Esophagus muscularis mucosa (tissue), 4 donors: Measurements from ENCODE around the gene WNT7A. TPM values are rescaled to one million over a fixed set of nuclear protein-coding genes. Genes with fewer than 3 reads are reported as not detected.

Source experiments
- DNase-seq: peaks from one replicate; pipeline ENCODE4 v3.0.0-alpha.2; 2017; ENCODE audit errors: extremely low spot score
- H3K27ac ChIP-seq, 4 donors: fragments of 200-600 bp; sonication (generic); replicated peaks in 1 of 4; 1 replicate in 3 of 4; 2 replicates in 1 of 4; pipeline ENCODE4 v1.5.1; 2016 to 2019; ENCODE audit warnings: mild to moderate bottlenecking in 1 of 4
- H3K27me3 ChIP-seq, 4 donors: fragments of 200-600 bp; sonication (generic); one replicate each; pipeline versions ENCODE4 v1.5.1 to v1.6.0; 2016 to 2019
- H3K36me3 ChIP-seq, 4 donors: fragments of 200-600 bp; sonication (generic); one replicate each; pipeline ENCODE4 v1.5.1; 2016 to 2019
- H3K4me1 ChIP-seq, 4 donors: fragments of 200-600 bp; sonication (generic); one replicate each; pipeline ENCODE4 v1.5.1; 2016 to 2019
- H3K4me3 ChIP-seq, 4 donors: fragments of 200-600 bp; sonication (generic); 1 replicate in 2 of 4; 2 replicates in 2 of 4; pipeline ENCODE4 v1.5.1; 2016 to 2019; ENCODE audit warnings: mild to moderate bottlenecking in 4 of 4, moderate library complexity in 1 of 4
- H3K9me3 ChIP-seq, 4 donors: fragments of 200-600 bp; sonication (generic); 1 replicate in 3 of 4; 2 replicates in 1 of 4; pipeline ENCODE4 v1.5.1; 2016 to 2019
- CTCF ChIP-seq, 3 experiments: fragments of 200-600 bp in 2 of 3; fragments of 450-650 bp in 1 of 3; sonication (generic) in 2 of 3; IDR thresholded peaks; one replicate each; pipeline ENCODE4 v1.5.1; 2017 to 2019; ENCODE audit warnings: antibody characterized with exemption in 3 of 3, mild to moderate bottlenecking in 2 of 3, moderate library complexity in 1 of 3
- EP300 ChIP-seq: sonication (generic); formaldehyde crosslinking; IDR thresholded peaks from one replicate; pipeline ENCODE4 v1.6.1; 2017; ENCODE audit warnings: antibody characterized with exemption
- POLR2A ChIP-seq: fragments of 450-650 bp; IDR thresholded peaks from one replicate; pipeline ENCODE4 v1.6.1; 2017; ENCODE audit warnings: antibody characterized with exemption, moderate library complexity, mild to moderate bottlenecking, low read depth
- POLR2AphosphoS5 ChIP-seq, 2 donors: sonication (generic); formaldehyde crosslinking; IDR thresholded peaks; one replicate each; pipeline ENCODE4 v1.6.1; 2017; ENCODE audit warnings: antibody characterized with exemption in 2 of 2
- WGBS: methylation state at CpG from one replicate; pipeline ENCODE4 v1.1.5; 2018; 5-methylcytosine and 5-hydroxymethylcytosine counted together
- intact Hi-C: fragments of 100-400 bp; cut with DNase I; formaldehyde crosslinking; loops from one replicate; pipeline ENCODE4 v1.15.1; 2023
- total RNA-seq, 4 donors: library from RNA; depleted of rRNA; stranded (reverse); fragments of >200 nt; gene quantifications; one replicate each; pipeline versions ENCODE4 v1.1.0 to v1.2.1, GENCODE V29; 2016

The WNT7A gene
- total RNA-seq, 4 donors from 2014 or later, result not detected

- 86% methylated on average over 8 of the region's 9 CpGs for WGBS
- TF ChIP-seq POLR2A, result no peak
- no peak for TF ChIP-seq CTCF (IDR thresholded peaks at IDR 0.05)
- TF ChIP-seq POLR2AphosphoS5 (IDR thresholded peaks at IDR 0.05), result no peak
- no peak for TF ChIP-seq EP300
- no peak for DNase-seq
- Histone ChIP-seq H3K27ac (no peak overlapping the region), H3K27me3 (peaks cover 0 to 25% (median 0%) of the 10 kb centered on the region in 4 donors), H3K9me3 (no peaks in the 10 kb centered on the region), H3K36me3 (no peaks in the 10 kb centered on the region), H3K4me3 (no peak overlapping the region), H3K4me1 (no peaks in the 10 kb centered on the region)
- intact Hi-C loops, result no loop called here
Measured at GRCh38 chr3:13771496-13771895, 108.4 kb downstream of the WNT7A start.

- Histone ChIP-seq H3K36me3 (no peaks in the 10 kb centered on the region), H3K4me1 (no peaks in the 10 kb centered on the region), H3K4me3 (no peak overlapping the region), H3K9me3 (peaks cover 0 to 2% (median 0%) of the 10 kb centered on the region in 4 donors), H3K27ac (no peak overlapping the region), H3K27me3 (peaks cover 0 to 27% (median 0%) of the 10 kb centered on the region in 4 donors)
- WGBS, result 62% methylated on average over 9 of the region's 9 CpGs
- TF ChIP-seq CTCF (IDR thresholded peaks at IDR 0.05), result no peak
- TF ChIP-seq POLR2AphosphoS5 (IDR thresholded peaks at IDR 0.05), result no peak
- no peak for TF ChIP-seq EP300
- TF ChIP-seq POLR2A, result no peak
- intact Hi-C loops, result no loop called here
- DNase-seq, result no peak
Measured at GRCh38 chr3:13770170-13771169, 109.4 kb downstream of the WNT7A start.

GRCh38 chr3:13769422-13769821 lies 110.4 kb downstream of the WNT7A start:
- no peaks in the 10 kb centered on the region for H3K4me1 ChIP-seq
- intact Hi-C loops, result no loop called here
- H3K4me3 ChIP-seq, result no peak overlapping the region
- peaks cover 0 to 3% (median 0%) of the 10 kb centered on the region in 4 donors for H3K9me3 ChIP-seq
- no peaks in the 10 kb centered on the region for H3K36me3 ChIP-seq
- no peak for TF ChIP-seq POLR2A
- TF ChIP-seq CTCF (IDR thresholded peaks at IDR 0.05), result no peak
- TF ChIP-seq POLR2AphosphoS5 (IDR thresholded peaks at IDR 0.05), result no peak
- no peak for TF ChIP-seq EP300
- WGBS, result 85% methylated on average over 8 of the region's 8 CpGs
- no peak overlapping the region for H3K27ac ChIP-seq
- DNase-seq, result no peak
- H3K27me3 ChIP-seq, result peaks cover 0 to 27% (median 0%) of the 10 kb centered on the region in 4 donors

- WGBS, result 79% methylated on average over 8 of the region's 11 CpGs
- no peak for TF ChIP-seq POLR2A
- intact Hi-C loops, result no loop called here
- Histone ChIP-seq H3K27ac (no peak overlapping the region), H3K27me3 (peaks cover 0 to 27% (median 0%) of the 10 kb centered on the region in 4 donors), H3K36me3 (no peaks in the 10 kb centered on the region), H3K9me3 (peaks cover 0 to 3% (median 0%) of the 10 kb centered on the region in 4 donors), H3K4me1 (no peaks in the 10 kb centered on the region), H3K4me3 (no peak overlapping the region)
- DNase-seq, result no peak
Measured at GRCh38 chr3:13768453-13768852, 111.4 kb downstream of the WNT7A start.

GRCh38 chr3:13767896-13768295 lies 112.0 kb downstream of the WNT7A start:
- Histone ChIP-seq H3K36me3 (no peaks in the 10 kb centered on the region), H3K4me1 (no peaks in the 10 kb centered on the region), H3K27ac (no peak overlapping the region), H3K27me3 (peaks cover 0 to 25% (median 0%) of the 10 kb centered on the region in 4 donors), H3K4me3 (no peak overlapping the region), H3K9me3 (peaks cover 0 to 3% (median 1%) of the 10 kb centered on the region in 4 donors)
- no CpG with 5 or more reads among the region's 4 CpGs for WGBS
- no peak for DNase-seq
- intact Hi-C loops, result no loop called here
- TF ChIP-seq CTCF (IDR thresholded peaks at IDR 0.05) (no peak), EP300 (no peak), POLR2AphosphoS5 (IDR thresholded peaks at IDR 0.05) (no peak)
